Retina (tissue), 1 donor: ENCODE measurements around the gene FTL.
"Not testable (repeated sequence)": the region's sequence is repeated elsewhere in the genome, so short reads cannot be mapped to it uniquely, and the experiment has no call there.

Source experiments
- DNase-seq: peaks from one replicate; pipeline ENCODE4 v3.0.0-alpha.2; 2016

Gene FTL

DNA sequence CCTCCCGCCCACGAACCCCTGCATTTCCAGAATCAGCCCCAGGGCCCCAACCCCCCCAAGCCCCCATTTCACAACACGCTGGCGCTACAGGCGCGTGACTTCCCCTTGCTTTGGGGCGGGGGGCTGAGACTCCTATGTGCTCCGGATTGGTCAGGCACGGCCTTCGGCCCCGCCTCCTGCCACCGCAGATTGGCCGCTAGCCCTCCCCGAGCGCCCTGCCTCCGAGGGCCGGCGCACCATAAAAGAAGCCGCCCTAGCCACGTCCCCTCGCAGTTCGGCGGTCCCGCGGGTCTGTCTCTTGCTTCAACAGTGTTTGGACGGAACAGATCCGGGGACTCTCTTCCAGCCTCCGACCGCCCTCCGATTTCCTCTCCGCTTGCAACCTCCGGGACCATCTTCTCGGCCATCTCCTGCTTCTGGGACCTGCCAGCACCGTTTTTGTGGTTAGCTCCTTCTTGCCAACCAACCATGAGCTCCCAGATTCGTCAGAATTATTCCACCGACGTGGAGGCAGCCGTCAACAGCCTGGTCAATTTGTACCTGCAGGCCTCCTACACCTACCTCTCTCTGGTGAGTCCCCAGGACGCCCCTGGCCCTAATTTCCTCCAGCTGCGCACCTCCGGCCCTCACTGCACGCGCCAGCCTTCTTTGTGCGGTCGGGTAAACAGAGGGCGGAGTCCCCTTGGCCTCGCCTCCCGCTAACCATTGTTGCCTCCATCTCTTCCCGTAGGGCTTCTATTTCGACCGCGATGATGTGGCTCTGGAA is at the start of gene FTL:
Gene FTL, plus strand, starts transcription at position 270 of the 766 bp plus-strand sequence. Its CDS starts 199 bp downstream, at position 469.
- DNase-seq, result peak; percentile 98

DNA sequence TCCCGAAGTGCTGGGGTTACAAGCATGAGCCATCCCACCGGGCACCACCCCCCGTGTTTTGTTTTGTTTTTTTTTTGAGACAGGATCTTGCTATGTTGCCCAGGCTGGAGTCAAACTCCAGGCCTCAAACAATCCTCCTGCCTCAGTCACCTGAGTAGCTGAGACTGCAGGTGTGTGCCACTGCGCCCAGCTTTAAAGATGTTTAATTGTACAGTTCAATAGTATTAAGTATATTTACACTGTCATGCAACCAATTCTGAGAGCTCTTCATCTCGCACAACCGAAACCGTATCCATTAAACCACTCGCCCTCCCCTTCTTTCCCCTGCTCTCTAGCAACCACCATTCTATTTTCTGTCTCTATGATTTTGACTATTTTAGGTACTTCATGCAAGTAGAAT is 49.4 kb upstream of the FTL start:
- DNase-seq, result no peak

GRCh38 chr19:48918071-48918470 is 47.0 kb upstream of the FTL start:
- no peak for DNase-seq

DNA sequence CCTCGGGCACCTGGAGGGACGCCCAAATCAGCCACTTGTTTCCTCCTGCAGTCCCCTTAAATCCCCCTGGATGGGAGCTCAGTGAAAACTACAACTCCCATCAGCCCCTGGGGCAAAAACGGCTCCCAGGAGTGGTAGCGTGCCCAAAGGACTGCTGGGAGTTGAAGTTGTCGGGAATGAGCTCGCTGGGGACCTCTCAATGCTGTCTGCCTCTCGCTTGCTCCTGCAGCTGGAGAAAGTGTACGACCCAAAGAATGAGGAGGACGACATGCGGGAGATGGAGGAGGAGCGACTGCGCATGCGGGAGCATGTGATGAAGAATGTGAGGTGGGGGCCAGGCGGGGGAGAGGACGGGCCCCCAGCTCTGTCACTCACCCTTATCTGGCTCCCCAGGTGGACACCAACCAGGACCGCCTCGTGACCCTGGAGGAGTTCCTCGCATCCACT is 46.3 kb upstream of the FTL start:
- DNase-seq, result peak; percentile 32

DNA sequence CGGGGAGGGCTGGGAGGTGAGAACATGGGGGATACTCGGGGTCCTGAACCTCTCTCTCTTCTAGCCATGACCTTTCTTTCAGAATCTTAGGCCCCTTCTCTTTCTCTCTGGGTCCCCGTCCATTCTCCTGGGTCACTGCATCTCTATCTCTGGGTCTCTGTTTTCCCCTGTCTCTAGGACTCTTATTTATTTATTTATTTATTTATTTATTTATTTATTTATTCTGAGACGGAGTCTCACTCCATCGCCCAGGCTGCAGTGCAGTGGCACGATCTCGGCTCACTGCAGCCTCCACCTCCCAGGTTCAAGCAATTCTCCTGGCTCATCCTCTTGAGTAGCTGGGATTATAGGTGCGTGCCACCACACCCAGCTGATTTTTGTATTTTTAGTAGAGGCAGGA is 45.8 kb upstream of the FTL start:
- not testable (repeated sequence) for DNase-seq

- DNase-seq, result no peak
Measured at GRCh38 chr19:48920949-48921348, 44.2 kb upstream of the FTL start.

- DNase-seq, result no peak
Measured at GRCh38 chr19:48921721-48922500, 43.2 kb upstream of the FTL start.

DNA sequence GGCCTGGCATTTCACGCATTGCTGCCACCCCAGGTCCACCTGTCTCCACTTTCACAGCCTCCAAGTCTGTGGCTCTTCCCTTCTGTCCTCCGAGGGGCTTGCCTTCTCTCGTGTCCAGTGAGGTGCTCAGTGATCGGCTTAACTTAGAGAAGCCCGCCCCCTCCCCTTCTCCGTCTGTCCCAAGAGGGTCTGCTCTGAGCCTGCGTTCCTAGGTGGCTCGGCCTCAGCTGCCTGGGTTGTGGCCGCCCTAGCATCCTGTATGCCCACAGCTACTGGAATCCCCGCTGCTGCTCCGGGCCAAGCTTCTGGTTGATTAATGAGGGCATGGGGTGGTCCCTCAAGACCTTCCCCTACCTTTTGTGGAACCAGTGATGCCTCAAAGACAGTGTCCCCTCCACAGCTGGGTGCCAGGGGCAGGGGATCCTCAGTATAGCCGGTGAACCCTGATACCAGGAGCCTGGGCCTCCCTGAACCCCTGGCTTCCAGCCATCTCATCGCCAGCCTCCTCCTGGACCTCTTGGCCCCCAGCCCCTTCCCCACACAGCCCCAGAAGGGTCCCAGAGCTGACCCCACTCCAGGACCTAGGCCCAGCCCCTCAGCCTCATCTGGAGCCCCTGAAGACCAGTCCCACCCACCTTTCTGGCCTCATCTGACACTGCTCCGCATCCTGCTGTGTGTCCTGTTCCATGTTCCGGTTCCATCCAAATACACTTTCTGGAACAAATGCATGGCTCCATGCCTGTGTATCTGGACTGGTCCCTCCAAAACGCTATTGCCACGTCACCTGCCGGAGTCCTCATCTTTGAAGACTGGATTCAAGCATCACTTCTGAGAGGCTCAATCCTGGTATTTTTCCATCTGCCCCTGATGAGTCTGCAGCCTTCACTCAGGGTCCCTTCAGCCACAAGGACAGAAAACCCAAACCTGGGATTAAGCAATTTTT is 42.3 kb upstream of the FTL start:
- DNase-seq, result no peak

DNA sequence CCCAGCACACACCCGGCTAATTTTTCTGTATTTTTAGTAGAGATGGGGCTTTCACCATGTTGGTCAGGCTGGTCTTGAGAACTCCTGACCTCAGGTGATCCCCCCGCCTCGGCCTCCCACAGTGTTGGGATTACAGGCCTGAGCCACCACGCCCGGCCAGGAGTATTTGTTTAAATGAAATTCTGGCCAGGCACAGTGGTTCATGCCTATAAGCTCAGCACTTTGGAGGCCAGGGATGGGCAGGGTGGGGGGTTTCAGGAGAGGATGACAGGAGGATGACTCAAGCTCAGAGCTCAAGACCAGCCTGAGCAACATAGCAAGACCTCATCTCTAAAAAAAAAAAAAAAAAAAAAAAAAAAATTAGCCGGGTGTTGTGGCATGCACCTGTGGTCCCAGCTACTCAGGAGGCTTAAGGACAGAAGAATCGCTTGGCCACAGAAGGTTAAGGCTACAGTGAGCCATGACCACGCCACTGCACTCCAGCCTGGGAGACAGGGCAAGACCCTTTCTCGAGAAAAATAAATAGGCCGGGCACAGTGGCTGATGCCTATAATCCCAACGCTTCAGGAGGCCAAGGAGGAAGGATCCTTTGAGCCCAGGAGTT is 39.8 kb upstream of the FTL start:
- DNase-seq, result no peak

GRCh38 chr19:48925890-48926289 is 39.2 kb upstream of the FTL start:
- not testable (repeated sequence) for DNase-seq

GRCh38 chr19:48926909-48927308 is 38.2 kb upstream of the FTL start:
- no peak for DNase-seq

DNA sequence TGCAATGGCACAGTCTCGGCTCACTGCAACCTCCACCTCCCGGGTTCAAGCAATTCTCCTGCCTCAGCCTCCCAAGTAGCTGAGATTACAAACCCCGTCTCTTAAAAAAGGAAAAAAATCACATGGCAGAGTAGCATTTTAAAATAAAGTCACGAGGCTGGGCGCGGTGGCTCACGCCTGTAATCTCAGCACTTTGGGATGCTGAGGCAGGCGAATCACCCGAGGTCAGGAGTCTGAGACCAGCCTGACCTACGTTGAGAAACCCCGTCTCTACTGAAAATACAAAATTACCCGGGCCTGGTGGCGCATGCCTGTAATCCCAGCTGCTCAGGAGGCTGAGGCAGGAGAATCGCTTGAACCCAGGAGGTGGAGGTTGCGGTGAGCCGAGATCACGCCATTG is 37.4 kb upstream of the FTL start:
- not testable (repeated sequence) for DNase-seq

DNA sequence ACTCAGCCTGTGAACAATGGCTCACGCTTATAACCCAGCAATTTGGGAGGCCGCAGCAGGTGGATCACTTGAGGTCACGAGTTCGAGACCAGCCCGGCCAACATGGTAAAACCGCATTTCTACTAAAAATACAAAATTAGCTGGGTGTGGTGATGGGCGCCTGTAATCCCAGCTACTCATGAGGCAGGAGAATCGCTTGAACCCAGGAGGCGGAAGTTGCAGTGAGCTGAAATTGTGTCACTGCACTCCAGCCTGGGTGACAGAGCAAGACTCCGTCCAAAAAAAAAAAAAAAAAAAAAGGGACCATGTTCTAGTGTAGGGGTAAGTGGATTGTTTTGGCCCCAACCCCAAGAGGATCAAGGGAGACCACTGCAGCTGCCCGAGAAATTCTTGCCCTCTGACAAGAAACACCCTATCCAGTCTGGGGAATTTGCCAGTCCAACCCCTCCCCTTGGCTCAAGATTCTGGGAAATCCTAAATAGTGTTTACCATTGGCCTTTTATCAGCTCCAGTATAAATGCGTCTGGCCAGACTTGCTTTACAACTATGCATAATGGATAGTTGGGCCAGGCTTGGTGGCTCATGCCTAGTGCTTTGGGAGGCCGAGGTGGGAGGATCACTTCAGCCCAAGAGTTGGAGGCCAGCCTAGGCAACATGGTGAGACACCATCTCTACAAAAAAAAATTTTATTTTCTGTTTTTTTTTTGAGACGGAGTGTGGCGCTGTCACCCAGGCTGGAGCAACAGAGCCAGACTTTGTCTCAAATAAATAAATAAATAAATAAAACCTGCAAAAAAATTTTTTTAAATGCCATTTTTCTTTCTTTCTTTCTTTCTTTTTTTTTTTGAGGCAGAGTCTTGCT is 36.7 kb upstream of the FTL start:
- DNase-seq, result no peak

DNA sequence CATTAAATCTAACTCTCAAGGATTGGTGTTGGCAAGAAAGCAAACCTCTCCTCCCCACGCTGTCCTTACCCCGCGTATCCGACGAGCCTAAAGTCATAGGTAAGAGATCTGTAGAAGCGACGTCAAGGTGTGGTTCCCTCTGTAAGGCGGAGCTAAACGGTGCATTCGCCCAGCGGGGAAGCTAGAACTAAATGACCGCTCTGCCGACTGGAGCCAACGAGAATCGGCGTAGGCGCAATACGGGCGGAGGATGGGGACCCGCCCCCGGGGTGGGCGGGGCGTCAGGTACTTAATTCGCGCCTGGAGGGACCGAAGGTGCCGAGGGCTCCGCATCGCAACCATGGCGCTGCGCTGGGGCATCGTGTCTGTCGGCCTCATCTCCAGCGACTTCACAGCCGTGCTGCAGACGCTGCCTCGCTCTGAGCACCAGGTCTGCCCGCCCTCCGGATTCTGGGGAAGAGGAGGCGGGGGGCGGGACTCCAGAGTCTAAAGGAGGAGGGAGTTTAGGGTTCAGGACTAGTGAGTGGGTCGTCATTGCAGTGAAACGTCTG is 31.7 kb upstream of the FTL start, which contains the start of gene DHDH:
Gene DHDH, plus strand, starts transcription at position 318 of the 551 bp plus-strand sequence. Its CDS starts 23 bp downstream, at position 341.
- peak; percentile 80 for DNase-seq

GRCh38 chr19:48934837-48935236 is 30.3 kb upstream of the FTL start:
- DNase-seq, result no peak

DNA sequence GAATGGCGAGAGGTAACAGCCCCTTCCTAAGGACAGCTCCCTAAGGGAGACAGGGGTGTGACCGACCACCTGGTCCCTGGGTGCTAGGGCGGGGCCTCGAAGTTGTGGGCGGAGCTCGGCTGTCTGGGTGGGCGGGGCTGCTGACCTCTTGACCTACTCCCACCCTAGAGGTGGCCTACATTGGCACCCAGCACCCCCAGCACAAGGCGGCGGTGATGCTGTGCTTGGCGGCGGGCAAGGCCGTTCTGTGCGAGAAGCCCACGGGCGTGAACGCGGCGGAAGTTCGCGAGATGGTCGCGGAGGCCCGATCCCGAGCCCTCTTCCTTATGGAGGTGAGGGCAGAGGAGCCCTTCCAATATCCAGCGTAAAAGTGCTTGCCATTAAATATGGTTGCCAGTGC is 29.2 kb upstream of the FTL start:
- no peak for DNase-seq

GRCh38 chr19:48938256-48938655 is 26.9 kb upstream of the FTL start:
- no peak for DNase-seq

DNA sequence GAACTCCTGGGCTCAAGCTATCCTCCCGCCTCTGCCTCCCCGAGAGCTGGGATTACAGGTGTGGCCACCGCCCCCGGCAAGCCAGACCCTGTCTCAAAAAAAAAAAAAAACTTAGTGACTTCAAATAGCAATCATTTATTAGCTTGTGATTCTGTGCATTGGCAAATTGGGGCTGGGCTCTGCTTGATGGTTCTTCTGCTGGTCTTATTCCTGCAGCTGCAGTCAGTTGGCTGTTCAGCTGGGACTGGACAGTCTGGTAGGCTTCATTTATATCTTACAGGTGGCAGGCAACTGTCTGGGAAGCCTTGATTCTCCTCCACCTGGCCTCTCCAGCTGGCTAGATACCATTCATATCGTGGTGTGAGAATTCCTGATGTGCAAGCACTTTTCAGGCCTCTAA is 24.2 kb upstream of the FTL start:
- DNase-seq, result no peak

GRCh38 chr19:48943081-48943480 is 22.0 kb upstream of the FTL start:
- DNase-seq, result no peak

DNA sequence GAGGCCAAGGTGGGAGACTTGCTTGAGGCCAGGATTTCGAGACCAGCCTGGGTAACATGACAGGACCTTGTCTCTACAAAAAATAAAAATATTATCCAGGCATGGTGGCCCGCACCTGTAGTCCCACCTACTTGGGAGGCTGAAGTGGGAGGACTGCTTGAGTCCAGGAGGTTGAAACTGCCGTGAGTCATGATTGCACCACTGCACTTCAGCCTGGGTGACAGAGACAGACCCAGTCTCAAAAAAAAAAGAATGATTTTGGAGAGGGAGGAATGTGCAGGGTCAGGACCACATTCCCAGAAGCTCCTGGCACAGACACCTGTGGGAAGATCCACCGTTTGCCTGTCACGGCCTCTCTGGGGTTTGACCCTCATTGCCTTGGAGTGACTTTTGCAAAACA is 19.7 kb upstream of the FTL start:
- no peak for DNase-seq

DNA sequence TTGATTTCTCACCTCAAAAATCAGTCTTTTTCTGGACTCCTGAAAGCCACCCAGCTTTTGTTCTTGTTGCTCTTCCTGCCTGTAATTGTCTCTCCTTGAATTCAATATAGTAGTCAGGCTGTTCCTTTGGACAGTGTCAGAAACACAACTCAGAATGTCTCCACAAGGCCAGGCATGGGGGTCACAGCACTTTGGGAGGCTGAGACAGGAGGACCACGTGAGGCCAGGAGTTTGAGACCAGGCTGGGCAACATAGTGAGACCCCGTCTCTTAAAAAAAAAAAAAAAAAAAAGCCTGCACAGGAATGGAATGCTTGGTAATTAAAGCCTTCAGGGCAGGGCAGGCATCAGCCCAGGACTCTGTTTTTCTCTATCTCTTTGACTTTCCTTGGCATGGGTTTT is 19.3 kb upstream of the FTL start:
- no peak for DNase-seq
